Motor neuron (in vitro differentiated cells): ENCODE measurements around the gene SYT12. TPM values are rescaled to one million over a fixed set of nuclear protein-coding genes. Genes with fewer than 3 reads are reported as not detected.

Experiments used
- ATAC-seq, 8 experiments: fragments of 200-7000 bp; cut with Tn5 transposase; replicated peaks in 6 of 8; 2 replicates each; pipeline ENCODE4 v1.8.0; 2021; ENCODE audit warnings: mild to moderate bottlenecking in 8 of 8, moderate library complexity in 8 of 8
- H3K27ac ChIP-seq, 2 donors: fragments of 250-450 bp; sonication (Bioruptor Pico); 2 replicates each; pipeline ENCODE4 v1.9.0; 2021; ENCODE audit warnings: antibody characterized with exemption in 2 of 2, mild to moderate bottlenecking in 2 of 2, moderate library complexity in 1 of 2
- H3K4me1 ChIP-seq, 2 donors: fragments of 250-450 bp; sonication (Bioruptor Pico); replicated peaks in 1 of 2; 2 replicates each; pipeline ENCODE4 v1.6.1; 2021; ENCODE audit warnings: antibody characterized with exemption in 2 of 2, mild to moderate bottlenecking in 2 of 2, moderate library complexity in 1 of 2
- H3K4me3 ChIP-seq, 5 donors: fragments of 250-450 bp; sonication (Bioruptor Pico); 2 replicates each; pipeline ENCODE4 v1.9.0; 2021; ENCODE audit warnings: antibody characterized with exemption in 5 of 5, mild to moderate bottlenecking in 5 of 5, moderate library complexity in 4 of 5
- WGBS, 10 experiments: fragments of 450-650 bp; shearing (Covaris generic); methylation state at CpG; one replicate each; pipeline ENCODE4 v1.0.0; 2022; 5-methylcytosine and 5-hydroxymethylcytosine counted together
- in situ Hi-C, 9 experiments: fragments of 400-800 bp; cut with MboI; loops; one replicate each; pipeline ENCODE4 v1.15.0; 2021; ENCODE audit warnings: low sequenced_read_pairs in 9 of 9, low pct_unique_long_range_greater_than_20kb in 2 of 9; ENCODE audit not compliant: unreplicated experiment in 9 of 9
- total RNA-seq, 8 experiments: library from RNA; unstranded; fragments of 300-600 nt; gene quantifications; 2 replicates each; pipeline versions ENCODE4 v1.2.3 to v1.2.4, GENCODE V29; 2022

Gene SYT12
- 1 to 10 TPM in 5 of 8 experiments, under 1 TPM in 3; 0.40 to 4.8 (median 2.0) TPM for total RNA-seq

- H3K4me3 ChIP-seq: peak within 1 kb of the TSS; percentile 32 to 55 (median 34)
- H3K27ac ChIP-seq: no peak within 1 kb of the TSS
- in situ Hi-C loops: no loop called here
- WGBS, 10 experiments: 0 to 40% (median 30%) methylated on average over 1 to 4 of the region's 118 CpGs; no CpG with 5 or more reads in 7 of the 10 experiments
- peaks cover 0 to 4% of the 10 kb centered on the region in 2 donors for H3K4me1 ChIP-seq
- peak; percentile 36 to 74 (median 70) for ATAC-seq
These were observed at the start of gene SYT12 for GRCh38 chr11:67022961-67023956. Gene SYT12 (plus strand): TSS chr11:67023134. CDS start chr11:67030145, 7,011 bp downstream.

- Histone ChIP-seq H3K4me1 (peaks cover 3 to 8% of the 10 kb centered on the region in 2 donors), H3K4me3 (no peak overlapping the region), H3K27ac (no peak overlapping the region)
- WGBS, 10 experiments: 46 to 86% (median 74%) methylated on average over 1 to 3 of the region's 8 CpGs; no CpG with 5 or more reads in 1 of the 10 experiments
- ATAC-seq: peak in 1 of 8 experiments; percentile 34
- in situ Hi-C loops: no loop called here
These were observed 48.9 kb upstream of the SYT12 start for GRCh38 chr11:66973956-66974580.

GRCh38 chr11:66974724-66975404 is 48.1 kb upstream of the SYT12 start, which contains the start of gene C11orf86:
Gene C11orf86 (plus strand): TSS chr11:66975304. CDS start chr11:66975363, 59 bp downstream.
- 63 to 100% (median 80%) methylated on average over 1 to 4 of the region's 10 CpGs; no CpG with 5 or more reads in 4 of the 10 experiments for WGBS, 10 experiments
- H3K4me3 ChIP-seq: no peak within 1 kb of the TSS

GRCh38 chr11:66975405-66976027 is 47.4 kb upstream of the SYT12 start:
- ATAC-seq: peak in 1 of 8 experiments; percentile 21
- in situ Hi-C loops: no loop called here
- Histone ChIP-seq H3K4me3 (no peak overlapping the region), H3K27ac (no peak overlapping the region), H3K4me1 (peaks cover 3 to 8% of the 10 kb centered on the region in 2 donors)
- WGBS, 10 experiments: 0 to 100% (median 77%) methylated on average over 1 to 8 of the region's 11 CpGs; no CpG with 5 or more reads in 5 of the 10 experiments

More at GRCh38 chr11:66974724-66975404, 48.1 kb upstream of the SYT12 start, which contains the start of gene C11orf86:
- peaks cover 3 to 8% of the 10 kb centered on the region in 2 donors for H3K4me1 ChIP-seq
- peak in 5 of 8 experiments; percentile 53 to 76 (median 65) for ATAC-seq
- in situ Hi-C loops: no loop called here
- H3K27ac ChIP-seq: no peak within 1 kb of the TSS

GRCh38 chr11:66976028-66976467 is 46.9 kb upstream of the SYT12 start:
- H3K4me1 ChIP-seq: peaks cover 3 to 8% of the 10 kb centered on the region in 2 donors
- WGBS, 10 experiments: 0 to 64% (median 40%) methylated on average over 1 to 4 of the region's 9 CpGs; no CpG with 5 or more reads in 6 of the 10 experiments
- no peak overlapping the region for H3K4me3 ChIP-seq
- in situ Hi-C loops: no loop called here
- H3K27ac ChIP-seq: no peak overlapping the region
- peak in 7 of 8 experiments; percentile 14 to 84 (median 66) for ATAC-seq

GRCh38 chr11:66976925-66977324 is 46.0 kb upstream of the SYT12 start:
- no CpG with 5 or more reads among the region's 6 CpGs for WGBS, 10 experiments
- in situ Hi-C loops: no loop called here
- no peak for ATAC-seq
- Histone ChIP-seq H3K4me1 (peaks cover 3 to 14% of the 10 kb centered on the region in 2 donors), H3K27ac (no peak overlapping the region), H3K4me3 (no peak overlapping the region)

- Histone ChIP-seq H3K4me3 (no peak overlapping the region), H3K4me1 (peaks cover 3 to 18% of the 10 kb centered on the region in 2 donors), H3K27ac (no peak overlapping the region)
- in situ Hi-C loops: no loop called here
- WGBS, 10 experiments: 38 to 100% (median 100%) methylated on average over 1 of the region's 2 CpGs; no CpG with 5 or more reads in 3 of the 10 experiments
- no peak for ATAC-seq
These were observed 44.7 kb upstream of the SYT12 start for GRCh38 chr11:66978229-66978628.

GRCh38 chr11:66978717-66979116 is 44.2 kb upstream of the SYT12 start:
- in situ Hi-C loops: no loop called here
- H3K4me1 ChIP-seq: peaks cover 3 to 18% of the 10 kb centered on the region in 2 donors
- H3K4me3 ChIP-seq: no peak overlapping the region
- 17 to 100% (median 97%) methylated on average over 1 to 4 of the region's 6 CpGs; no CpG with 5 or more reads in 3 of the 10 experiments for WGBS, 10 experiments
- H3K27ac ChIP-seq: no peak overlapping the region
- ATAC-seq: no peak

- peaks cover 2 to 17% of the 10 kb centered on the region in 2 donors for H3K4me1 ChIP-seq
- in situ Hi-C loops: no loop called here
- WGBS, 10 experiments: 0 to 100% (median 83%) methylated on average over 1 to 2 of the region's 2 CpGs; no CpG with 5 or more reads in 1 of the 10 experiments
- no peak overlapping the region for H3K27ac ChIP-seq
- ATAC-seq: no peak
- H3K4me3 ChIP-seq: no peak overlapping the region
These were observed 43.5 kb upstream of the SYT12 start for GRCh38 chr11:66979336-66979980.

GRCh38 chr11:66981976-66982578 is 40.9 kb upstream of the SYT12 start:
- Histone ChIP-seq H3K4me1 (peaks cover under 1 to 12% of the 10 kb centered on the region in 2 donors), H3K27ac (no peak overlapping the region), H3K4me3 (no peak overlapping the region)
- ATAC-seq: peak; percentile 57 to 98 (median 90)
- 0 to 60% (median 33%) methylated on average over 3 to 9 of the region's 9 CpGs for WGBS, 10 experiments
- in situ Hi-C loops: no loop called here

- Histone ChIP-seq H3K4me3 (no peak overlapping the region), H3K4me1 (peaks cover 10 to 18% of the 10 kb centered on the region in 2 donors), H3K27ac (no peak overlapping the region)
- no peak for ATAC-seq
- in situ Hi-C loops: no loop called here
- WGBS, 10 experiments: 50 to 100% (median 76%) methylated on average over 1 to 4 of the region's 5 CpGs; no CpG with 5 or more reads in 3 of the 10 experiments
These were observed 39.5 kb upstream of the SYT12 start for GRCh38 chr11:66983275-66983924.
